Progenitor cell of endocrine pancreas (in vitro differentiated cells): ENCODE measurements around the gene TSKU. TPM values are rescaled to one million over a fixed set of nuclear protein-coding genes. Genes with fewer than 3 reads are reported as not detected.

Experiments
- DNase-seq: peaks from one replicate; pipeline ENCODE4 v3.0.0; 2021; ENCODE audit warnings: low spot score; ENCODE audit not compliant: unreplicated experiment
- H3K27ac Mint-ChIP-seq: 2 replicates; pipeline ENCODE4 v1.8.0; 2021; ENCODE audit warnings: mild to moderate bottlenecking, moderate library complexity, mixed read lengths
- H3K27me3 Mint-ChIP-seq: 2 replicates; pipeline ENCODE4 v1.8.0; 2021; ENCODE audit warnings: mixed read lengths
- H3K36me3 Mint-ChIP-seq: 2 replicates; pipeline ENCODE4 v1.8.0; 2022; ENCODE audit warnings: mixed read lengths; ENCODE audit not compliant: insufficient read depth
- H3K4me1 Mint-ChIP-seq: 2 replicates; pipeline ENCODE4 v1.8.0; 2021; ENCODE audit warnings: low read depth, mixed read lengths
- H3K4me3 Mint-ChIP-seq: 2 replicates; pipeline ENCODE4 v1.8.0; 2021; ENCODE audit warnings: low read depth, mild to moderate bottlenecking, moderate library complexity, mixed read lengths
- H3K9me3 Mint-ChIP-seq: 2 replicates; pipeline ENCODE4 v1.8.0; 2021; ENCODE audit warnings: low read depth, mixed read lengths
- total RNA-seq: library from RNA; stranded (reverse); gene quantifications from 2 replicates; pipeline ENCODE4 v1.2.1, GENCODE V29; 2021
- TF ChIP-seq, protein P1 (sequence below): fragments of 200-600 bp; sonication (generic); IDR thresholded peaks from one replicate; pipeline ENCODE4 v1.5.0; 2021; ENCODE audit warnings: antibody characterized with exemption, mild to moderate bottlenecking; ENCODE audit not compliant: unreplicated experiment

Gene TSKU
- total RNA-seq, 1 donor from 2014 or later, result 29.8 TPM

DNA sequence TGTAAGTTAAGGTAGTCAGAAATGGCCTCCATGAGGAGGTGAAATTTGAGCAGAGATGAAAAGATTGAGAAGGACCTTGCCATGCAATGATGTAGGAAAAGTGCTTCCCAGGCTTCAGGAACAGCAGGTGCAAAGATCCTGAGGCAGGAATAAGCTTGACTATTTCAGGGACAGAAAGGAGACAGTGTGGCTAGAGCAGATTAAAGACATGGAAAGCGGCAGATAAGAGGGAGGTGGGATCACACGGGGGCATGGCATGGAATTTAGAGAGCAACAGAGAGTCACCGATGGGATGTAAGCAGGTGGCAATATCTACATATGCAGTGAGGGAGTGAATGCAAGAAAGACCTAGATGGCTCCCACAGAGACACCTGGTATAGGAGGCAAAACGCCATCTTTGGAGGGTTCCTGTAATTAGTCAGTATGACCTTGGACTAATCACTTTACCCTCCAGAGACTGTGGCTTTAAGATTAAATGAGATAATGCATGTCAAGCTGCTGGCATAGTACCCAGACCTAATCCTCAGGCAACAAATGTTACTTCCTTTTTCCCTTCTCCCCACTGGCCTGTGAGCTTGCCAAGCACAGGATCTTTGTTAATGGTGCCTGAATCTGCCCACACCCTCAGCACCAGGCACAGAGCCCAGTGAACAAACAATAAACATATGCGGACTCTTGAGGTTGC lies 52.9 kb downstream of the TSKU start:
- Mint-ChIP-seq H3K27me3 (peaks cover 12% of the 10 kb centered on the region), H3K36me3 (no peaks in the 10 kb centered on the region), H3K9me3 (no peaks in the 10 kb centered on the region), H3K4me3 (no peak overlapping the region), H3K27ac (no peak overlapping the region), H3K4me1 (peaks cover 10% of the 10 kb centered on the region)
- TF ChIP-seq, protein P1, sequence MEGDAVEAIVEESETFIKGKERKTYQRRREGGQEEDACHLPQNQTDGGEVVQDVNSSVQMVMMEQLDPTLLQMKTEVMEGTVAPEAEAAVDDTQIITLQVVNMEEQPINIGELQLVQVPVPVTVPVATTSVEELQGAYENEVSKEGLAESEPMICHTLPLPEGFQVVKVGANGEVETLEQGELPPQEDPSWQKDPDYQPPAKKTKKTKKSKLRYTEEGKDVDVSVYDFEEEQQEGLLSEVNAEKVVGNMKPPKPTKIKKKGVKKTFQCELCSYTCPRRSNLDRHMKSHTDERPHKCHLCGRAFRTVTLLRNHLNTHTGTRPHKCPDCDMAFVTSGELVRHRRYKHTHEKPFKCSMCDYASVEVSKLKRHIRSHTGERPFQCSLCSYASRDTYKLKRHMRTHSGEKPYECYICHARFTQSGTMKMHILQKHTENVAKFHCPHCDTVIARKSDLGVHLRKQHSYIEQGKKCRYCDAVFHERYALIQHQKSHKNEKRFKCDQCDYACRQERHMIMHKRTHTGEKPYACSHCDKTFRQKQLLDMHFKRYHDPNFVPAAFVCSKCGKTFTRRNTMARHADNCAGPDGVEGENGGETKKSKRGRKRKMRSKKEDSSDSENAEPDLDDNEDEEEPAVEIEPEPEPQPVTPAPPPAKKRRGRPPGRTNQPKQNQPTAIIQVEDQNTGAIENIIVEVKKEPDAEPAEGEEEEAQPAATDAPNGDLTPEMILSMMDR, result no peak
- no peak for DNase-seq

DNA sequence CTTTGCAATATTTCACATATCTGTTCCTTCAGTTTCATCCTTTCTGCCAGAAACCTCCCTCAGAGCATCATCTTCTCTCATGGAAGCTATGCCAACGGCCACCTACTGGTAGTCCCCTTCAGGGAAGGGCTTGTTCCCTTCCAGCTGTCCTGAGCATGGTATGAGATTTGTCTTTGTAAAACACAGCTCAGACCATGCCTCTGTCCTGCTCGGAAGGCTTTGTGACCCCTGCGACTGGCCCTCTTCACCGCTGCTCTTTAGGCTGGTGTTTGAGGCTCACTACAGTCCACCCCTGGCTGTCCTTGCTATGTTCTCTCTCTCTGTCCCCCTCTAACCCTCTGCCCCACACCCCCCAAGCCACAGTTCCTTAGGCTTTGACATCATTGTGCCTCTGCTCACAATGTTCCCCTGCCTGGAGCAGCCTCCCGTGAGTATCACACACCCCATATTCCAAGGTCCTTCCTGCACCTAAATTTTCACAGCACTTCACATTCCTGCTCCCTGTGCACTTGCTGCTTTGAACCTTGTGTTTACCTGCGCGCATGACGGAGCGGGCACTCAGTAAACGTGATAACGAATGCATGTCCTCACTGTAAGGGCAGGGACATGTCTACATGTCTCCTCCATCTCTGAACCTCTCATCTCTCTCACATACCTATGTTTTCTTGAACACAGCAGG lies 53.6 kb downstream of the TSKU start:
- Mint-ChIP-seq H3K36me3 (no peaks in the 10 kb centered on the region), H3K27me3 (peaks cover 16% of the 10 kb centered on the region), H3K4me1 (peaks cover 10% of the 10 kb centered on the region), H3K27ac (no peak overlapping the region), H3K9me3 (no peaks in the 10 kb centered on the region), H3K4me3 (no peak overlapping the region)
- DNase-seq, result no peak
- TF ChIP-seq, protein P1, result no peak

DNA sequence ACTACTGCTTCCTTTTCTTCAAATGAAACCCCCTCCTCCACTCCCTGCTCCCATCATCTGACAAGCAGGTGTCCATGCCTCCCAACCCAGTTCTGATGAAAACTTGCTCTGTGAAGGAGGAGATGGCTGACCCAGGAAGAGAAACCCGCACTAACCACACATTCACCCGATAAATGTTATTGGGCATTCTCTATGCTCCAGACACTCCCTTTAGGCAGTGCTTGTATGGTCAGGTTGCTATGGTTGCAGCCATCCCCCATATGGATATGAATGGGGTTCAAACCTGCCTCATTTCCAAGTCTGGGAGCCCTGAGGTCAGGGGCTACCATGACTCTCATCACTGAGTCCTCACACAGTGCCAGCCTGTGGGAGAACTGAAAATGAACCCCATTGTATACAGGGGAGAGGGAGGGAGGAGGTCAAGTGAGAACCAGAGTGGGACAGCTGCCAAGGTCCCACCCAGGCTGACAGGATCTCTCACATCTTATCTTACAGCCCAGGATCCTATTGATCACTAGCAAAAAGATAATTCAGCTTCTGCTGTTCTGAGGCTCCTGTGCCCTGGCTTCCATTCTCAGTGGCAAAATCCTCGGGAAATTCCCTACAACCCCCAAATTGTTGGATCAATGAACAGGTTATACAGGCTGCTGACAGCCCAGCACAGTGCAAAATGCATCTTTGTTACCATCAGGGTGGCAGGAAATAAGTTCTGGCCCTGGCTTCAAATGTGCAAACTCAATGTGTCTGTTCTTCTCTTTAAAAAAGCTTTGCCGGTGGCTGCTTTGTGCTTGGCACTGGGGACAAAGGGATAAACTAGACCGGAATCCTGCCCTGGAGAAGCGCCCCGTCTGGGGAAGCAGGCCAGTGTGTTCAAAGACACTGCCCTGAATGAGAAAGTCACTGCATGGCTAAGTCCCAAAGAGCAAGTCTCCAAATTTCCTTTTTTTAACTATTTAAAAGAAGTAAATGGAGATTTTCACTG lies 54.8 kb downstream of the TSKU start:
- Mint-ChIP-seq H3K4me1 (peaks cover 11% of the 10 kb centered on the region), H3K27me3 (peaks cover 9% of the 10 kb centered on the region), H3K36me3 (no peaks in the 10 kb centered on the region), H3K4me3 (no peak overlapping the region), H3K27ac (no peak overlapping the region), H3K9me3 (no peaks in the 10 kb centered on the region)
- TF ChIP-seq, protein P1, result no peak
- DNase-seq, result no peak

DNA sequence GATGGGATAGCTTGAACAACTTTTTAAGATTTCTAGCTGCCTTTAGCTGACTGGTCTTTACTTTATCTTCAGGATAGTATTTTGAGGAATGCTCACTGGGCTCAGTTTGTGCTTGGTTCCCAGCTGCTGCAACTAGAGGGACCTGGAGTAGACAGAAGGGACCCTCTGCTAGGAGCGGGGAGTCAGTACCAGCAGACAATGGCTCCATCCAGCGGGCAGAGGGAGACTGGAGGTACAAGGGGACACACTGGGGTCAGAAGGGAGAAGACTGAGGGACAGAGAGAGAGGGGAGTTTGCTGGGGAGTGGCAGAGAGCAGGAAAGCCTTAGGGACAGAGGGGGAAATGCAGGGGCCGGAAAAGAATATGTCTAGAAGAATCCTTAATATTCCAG lies 55.5 kb downstream of the TSKU start:
- no peak overlapping the region for H3K4me3 Mint-ChIP-seq
- DNase-seq, result no peak
- peaks cover 7% of the 10 kb centered on the region for H3K27me3 Mint-ChIP-seq
- H3K36me3 Mint-ChIP-seq, result no peaks in the 10 kb centered on the region
- TF ChIP-seq, protein P1, result peak; percentile 38
- H3K4me1 Mint-ChIP-seq, result peaks cover 11% of the 10 kb centered on the region
- H3K27ac Mint-ChIP-seq, result no peak overlapping the region
- H3K9me3 Mint-ChIP-seq, result no peaks in the 10 kb centered on the region

DNA sequence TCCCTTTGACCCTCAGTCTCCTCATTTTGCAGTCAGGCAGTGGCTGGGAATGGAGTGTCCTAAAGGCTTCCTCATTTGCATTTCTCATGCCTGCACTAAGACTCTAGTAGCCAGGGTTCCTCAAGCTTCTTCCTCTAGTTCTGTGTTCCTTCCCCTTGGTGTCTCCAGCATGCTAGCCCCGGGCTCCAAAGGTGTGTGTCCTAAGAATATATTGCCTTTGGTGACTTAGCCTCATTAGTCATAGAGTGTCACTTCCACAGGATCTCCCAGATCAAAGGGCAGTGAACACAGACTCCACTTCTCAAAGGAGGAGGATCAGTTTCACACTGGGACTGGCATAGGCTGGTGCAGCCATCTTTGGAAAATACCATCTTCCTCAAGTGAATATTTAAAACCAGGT lies 56.2 kb downstream of the TSKU start:
- no peak overlapping the region for H3K27ac Mint-ChIP-seq
- no peak overlapping the region for H3K4me3 Mint-ChIP-seq
- TF ChIP-seq, protein P1, result no peak
- H3K27me3 Mint-ChIP-seq, result peaks cover 7% of the 10 kb centered on the region
- peaks cover 11% of the 10 kb centered on the region for H3K4me1 Mint-ChIP-seq
- no peaks in the 10 kb centered on the region for H3K9me3 Mint-ChIP-seq
- DNase-seq, result no peak
- H3K36me3 Mint-ChIP-seq, result no peaks in the 10 kb centered on the region
